NCI-H460 (cell line): Measurements from ENCODE around the gene CDK14. TPM values are rescaled to one million over a fixed set of nuclear protein-coding genes. Genes with fewer than 3 reads are reported as not detected.
"Not testable (repeated sequence)": the region's sequence is repeated elsewhere in the genome, so short reads cannot be mapped to it uniquely, and the experiment has no call there.

ENCODE experiments used
- DNase-seq: peaks from one replicate; pipeline ENCODE4 v3.0.0-alpha.2; 2016; ENCODE audit warnings: low read depth; ENCODE audit errors: extremely low read depth
- total RNA-seq: library from RNA; depleted of rRNA; stranded (reverse); fragments of >200 nt; shearing (Covaris generic); gene quantifications from 2 replicates; pipeline ENCODE4 v1.2.3, GENCODE V29; 2014

The CDK14 gene
- total RNA-seq, 1 experiment from 2014 or later: 0.94 TPM

- no peak for DNase-seq
Measured at GRCh38 chr7:90713628-90714027, 117.5 kb downstream of the CDK14 start.

GRCh38 chr7:90715067-90715466 is 118.9 kb downstream of the CDK14 start:
- DNase-seq: no peak

GRCh38 chr7:90717296-90718060 is 121.4 kb downstream of the CDK14 start:
- DNase-seq: no peak

GRCh38 chr7:90719155-90719554 is 123.0 kb downstream of the CDK14 start:
- no peak for DNase-seq

GRCh38 chr7:90720984-90721760 is 125.1 kb downstream of the CDK14 start:
- DNase-seq: no peak

GRCh38 chr7:90721869-90722431 is 125.8 kb downstream of the CDK14 start:
- no peak for DNase-seq

GRCh38 chr7:90723233-90723632 is 127.1 kb downstream of the CDK14 start:
- no peak for DNase-seq

GRCh38 chr7:90723866-90724265 is 127.7 kb downstream of the CDK14 start:
- no peak for DNase-seq

- no peak for DNase-seq
Measured at GRCh38 chr7:90726120-90726519, 130.0 kb downstream of the CDK14 start.

GRCh38 chr7:90726623-90727022 is 130.5 kb downstream of the CDK14 start:
- DNase-seq: no peak

GRCh38 chr7:90727412-90727811 is 131.3 kb downstream of the CDK14 start:
- no peak for DNase-seq

- no peak for DNase-seq
Measured at GRCh38 chr7:90728568-90728967, 132.4 kb downstream of the CDK14 start.

- not testable (repeated sequence) for DNase-seq
Measured at GRCh38 chr7:90735611-90736280, 139.6 kb downstream of the CDK14 start.

GRCh38 chr7:90736316-90736715 is 140.2 kb downstream of the CDK14 start:
- no peak for DNase-seq

- DNase-seq: no peak
Measured at GRCh38 chr7:90736968-90737939, 141.1 kb downstream of the CDK14 start.

GRCh38 chr7:90738249-90738648 is 142.1 kb downstream of the CDK14 start:
- DNase-seq: no peak

- no peak for DNase-seq
Measured at GRCh38 chr7:90739716-90740115, 143.6 kb downstream of the CDK14 start.

- no peak for DNase-seq
Measured at GRCh38 chr7:90740386-90740785, 144.3 kb downstream of the CDK14 start.

- no peak for DNase-seq
Measured at GRCh38 chr7:90743626-90744025, 147.5 kb downstream of the CDK14 start.

GRCh38 chr7:90747516-90747915 is 151.4 kb downstream of the CDK14 start:
- no peak for DNase-seq
